GM12891 (cell line): ENCODE results near the gene FAM181A.

Experiments used
- DNase-seq: peaks from one replicate; pipeline ENCODE4 v3.0.0; 2011; ENCODE audit warnings: low spot score; ENCODE audit not compliant: insufficient read length
- FAIRE-seq: peaks from 2 replicates; lab custom pipeline; 2011; peaks lifted over from hg19 to GRCh38; lab: Jason Lieb, UNC
- PAX5 ChIP-seq: IDR thresholded peaks from 2 replicates; pipeline ENCODE4 v1.6.1; 2011; ENCODE audit warnings: low read length, moderate library complexity, mild to moderate bottlenecking; ENCODE audit not compliant: insufficient read depth, severe bottlenecking
- POLR2A ChIP-seq: IDR thresholded peaks from 2 replicates; pipeline ENCODE4 v1.6.1; 2011; ENCODE audit warnings: low read depth, low read length, control low read depth
- POLR2AphosphoS5 ChIP-seq: IDR thresholded peaks from 2 replicates; pipeline ENCODE4 v1.6.1; 2011; ENCODE audit warnings: low read depth, low read length, control low read depth
- POU2F2 ChIP-seq: IDR thresholded peaks from 2 replicates; pipeline ENCODE4 v1.6.1; 2011; ENCODE audit warnings: low read depth, mild to moderate bottlenecking, control low read depth, low read length, moderate library complexity
- SPI1 ChIP-seq: IDR thresholded peaks from 2 replicates; pipeline ENCODE4 v1.6.1; 2011; ENCODE audit warnings: low read depth, low read length, control low read depth
- TAF1 ChIP-seq: IDR thresholded peaks from 2 replicates; pipeline ENCODE4 v1.6.1; 2011; ENCODE audit warnings: low read depth, low read length, control low read depth

The FAM181A gene

DNA sequence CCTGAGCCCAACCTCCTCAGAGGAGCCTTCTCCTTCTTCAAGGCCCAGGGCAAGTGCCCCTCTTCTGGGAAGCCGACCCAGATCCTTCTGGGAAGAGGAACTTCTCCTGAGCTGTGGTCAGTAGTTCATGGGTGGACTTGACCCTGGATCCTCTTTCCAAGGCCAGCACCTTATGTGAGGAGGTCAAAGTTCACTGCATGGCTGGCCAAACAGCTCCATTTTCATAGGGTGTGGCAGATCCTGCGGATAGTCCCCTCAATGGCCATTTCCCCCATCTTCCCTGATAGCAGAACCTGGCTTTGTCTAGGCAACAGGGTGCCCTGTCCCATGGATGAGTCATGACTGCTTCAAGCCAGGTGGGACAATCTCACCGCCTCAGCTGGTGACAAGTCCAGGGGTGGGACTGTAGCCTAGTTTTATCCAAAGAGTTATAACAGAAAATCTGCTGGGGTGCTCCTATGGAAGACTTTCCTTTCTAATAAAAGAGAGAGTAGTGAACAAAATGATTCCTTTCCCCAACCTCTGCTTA lies 38.9 kb downstream of the FAM181A start:
- FAIRE-seq (no peak), DNase-seq (no peak)
- TF ChIP-seq SPI1 (no peak), TAF1 (no peak), PAX5 (no peak), POLR2AphosphoS5 (no peak), POU2F2 (no peak), POLR2A (no peak)

DNA sequence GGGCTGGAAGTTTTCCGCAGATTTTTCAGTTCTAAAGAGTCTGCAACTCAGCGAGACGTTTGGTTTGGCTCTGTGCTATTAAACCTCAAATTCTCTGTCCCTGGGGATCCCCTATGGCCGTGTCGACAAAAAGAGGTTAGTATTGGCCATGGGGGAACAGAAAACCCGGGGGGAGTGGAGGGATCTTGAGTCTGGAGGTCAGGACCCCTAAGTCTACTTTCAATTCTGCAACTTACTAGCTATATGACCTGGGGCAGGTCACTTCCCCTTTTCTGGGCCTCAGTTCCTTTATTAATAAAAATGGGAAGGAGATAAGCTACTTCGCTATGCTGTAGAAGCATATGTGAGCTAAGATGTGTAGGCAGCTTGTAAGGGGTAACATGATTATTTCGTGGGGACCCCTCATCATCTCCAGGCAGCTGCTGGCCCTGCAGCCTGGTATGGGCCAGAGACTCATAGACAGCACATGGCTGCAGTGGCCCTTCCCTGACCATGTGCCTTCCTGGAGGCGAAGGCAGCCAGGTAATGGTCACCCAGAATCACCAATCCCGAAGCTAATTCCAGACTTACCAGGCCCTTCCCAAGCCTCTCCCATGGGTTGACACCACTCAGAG lies 40.6 kb downstream of the FAM181A start:
- TF ChIP-seq TAF1 (0 out of 2 replicates have a peak, but pooled peaks have one; percentile 33), POU2F2 (peak; percentile 83; the same call in 1 of the 2 replicates), SPI1 (peak; percentile 100), POLR2AphosphoS5 (no peak), POLR2A (no peak)
- FAIRE-seq: peak; percentile 83
- DNase-seq: peak; percentile 60

DNA sequence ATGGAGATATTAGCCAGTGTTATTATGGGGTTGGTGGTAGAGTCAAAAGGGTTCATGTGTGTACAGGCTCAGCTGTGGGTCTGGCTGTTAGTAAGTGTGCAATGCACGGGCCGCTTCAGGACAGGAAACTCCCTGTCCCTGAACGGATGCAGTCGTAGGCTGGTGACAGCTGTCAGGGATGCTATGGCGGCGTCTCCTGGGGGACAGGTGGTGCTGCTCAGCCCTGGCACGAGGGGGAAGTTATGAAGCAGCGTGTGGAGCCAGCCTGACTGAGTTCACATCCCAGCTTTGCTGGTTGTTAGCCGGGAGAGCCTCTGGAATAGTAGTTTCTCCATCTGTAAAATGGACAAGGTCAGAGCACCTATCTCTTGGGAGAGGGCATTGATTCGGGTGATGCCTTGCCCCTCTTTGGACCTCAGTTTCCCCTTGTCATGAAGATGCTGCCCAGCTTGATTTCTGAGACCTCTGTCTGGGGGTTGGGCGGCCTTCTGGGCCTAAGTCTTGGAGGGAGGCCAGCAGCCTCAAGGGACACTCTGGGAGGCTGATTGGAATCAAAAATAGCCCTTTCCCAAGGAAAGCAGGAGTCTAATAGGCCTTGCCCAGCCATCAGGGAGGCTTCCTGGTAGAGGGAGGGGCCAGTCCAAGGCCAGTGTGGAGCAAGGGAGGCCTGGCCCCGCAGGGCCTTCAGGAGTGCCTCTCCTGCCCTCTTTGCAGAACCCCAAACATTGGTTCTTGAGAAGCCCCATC lies 42.1 kb downstream of the FAM181A start:
- DNase-seq: no peak
- no peak for TF ChIP-seq POLR2AphosphoS5
- no peak for TF ChIP-seq SPI1
- no peak for TF ChIP-seq POLR2A
- TF ChIP-seq TAF1: no peak
- TF ChIP-seq PAX5: no peak
- no peak; the same call in 1 of the 2 replicates for TF ChIP-seq POU2F2
- FAIRE-seq: peak; percentile 85

DNA sequence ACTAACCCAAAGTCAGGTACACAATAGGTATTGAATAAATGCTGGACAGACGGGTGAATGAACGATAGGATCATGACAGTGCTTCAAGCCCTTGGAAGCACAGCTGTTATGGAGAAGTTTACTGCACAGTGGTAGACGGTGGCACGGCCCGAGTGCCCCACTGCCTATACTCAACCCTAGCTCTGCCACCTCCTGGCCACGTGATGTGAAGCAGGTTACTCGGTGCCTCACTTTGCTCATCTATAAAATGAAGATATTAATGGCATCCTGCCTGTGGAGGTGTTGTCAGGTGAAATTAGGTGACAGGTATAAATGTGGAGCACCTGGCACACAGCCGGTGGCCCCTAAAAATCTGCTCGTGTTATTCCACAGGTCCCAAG lies 43.4 kb downstream of the FAM181A start:
- FAIRE-seq (peak; percentile 87), DNase-seq (no peak)
- TF ChIP-seq PAX5: no peak
- no peak for TF ChIP-seq POU2F2
- no peak for TF ChIP-seq TAF1
- no peak for TF ChIP-seq POLR2AphosphoS5
- no peak for TF ChIP-seq POLR2A
- TF ChIP-seq SPI1: no peak

DNA sequence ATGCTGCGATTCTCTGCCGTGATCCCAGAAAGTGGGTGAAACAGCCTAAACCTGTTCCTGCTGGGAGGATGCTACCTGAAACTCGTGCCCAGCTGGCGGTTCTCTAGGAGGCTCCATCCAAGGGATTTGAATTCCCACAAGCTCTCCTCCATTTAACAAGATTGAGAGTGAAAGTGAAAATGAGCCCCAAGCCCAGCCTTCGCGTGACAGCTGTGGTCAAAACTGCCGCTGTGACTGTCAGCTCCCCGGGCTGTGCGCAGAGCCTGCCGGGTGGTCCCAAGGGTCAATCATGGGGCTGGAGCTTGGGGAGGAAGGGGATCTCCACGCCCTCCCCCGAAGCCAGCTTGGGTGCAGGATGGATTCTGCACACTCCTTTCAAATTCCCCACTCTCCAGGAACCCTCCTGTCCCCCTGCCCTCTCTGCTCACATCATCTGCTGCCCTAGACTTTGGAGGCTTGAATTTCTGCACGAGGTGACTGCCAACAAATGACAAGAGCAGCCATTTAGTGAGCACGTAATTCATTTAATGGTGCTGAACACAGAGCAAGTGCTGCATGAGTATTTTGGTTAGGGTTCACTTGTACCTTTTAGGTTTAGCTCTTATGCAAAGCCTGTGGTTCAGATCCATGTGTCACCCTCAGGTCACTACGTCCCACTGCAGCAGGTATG lies 44.0 kb downstream of the FAM181A start:
- no peak for FAIRE-seq
- TF ChIP-seq POLR2A (peak; percentile 41; the same call in 1 of the 2 replicates), SPI1 (no peak), POU2F2 (peak; percentile 100), POLR2AphosphoS5 (peak; percentile 39; the same call in 1 of the 2 replicates)
- no peak for DNase-seq

DNA sequence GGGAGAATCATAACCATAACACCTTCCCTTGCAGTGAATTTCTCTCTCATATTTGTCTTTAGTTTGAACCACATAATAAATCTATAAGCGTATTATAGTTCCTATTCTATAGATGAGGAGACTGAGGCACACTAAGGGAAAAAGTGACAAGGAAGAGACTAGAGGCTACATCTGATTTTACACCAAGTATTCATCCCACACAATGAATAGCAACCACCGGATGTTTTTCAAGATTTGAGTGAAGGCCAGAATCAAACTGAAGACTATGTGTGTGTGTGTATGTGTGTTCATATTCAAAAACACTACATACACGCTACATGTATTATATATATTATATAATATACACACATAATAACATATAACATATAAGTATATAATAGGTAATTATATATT lies 44.5 kb downstream of the FAM181A start:
- no peak for DNase-seq
- no peak for TF ChIP-seq SPI1
- no peak for TF ChIP-seq POU2F2
- no peak for TF ChIP-seq POLR2A
- no peak for TF ChIP-seq PAX5
- TF ChIP-seq TAF1: no peak
- TF ChIP-seq POLR2AphosphoS5: no peak
- FAIRE-seq: no peak

DNA sequence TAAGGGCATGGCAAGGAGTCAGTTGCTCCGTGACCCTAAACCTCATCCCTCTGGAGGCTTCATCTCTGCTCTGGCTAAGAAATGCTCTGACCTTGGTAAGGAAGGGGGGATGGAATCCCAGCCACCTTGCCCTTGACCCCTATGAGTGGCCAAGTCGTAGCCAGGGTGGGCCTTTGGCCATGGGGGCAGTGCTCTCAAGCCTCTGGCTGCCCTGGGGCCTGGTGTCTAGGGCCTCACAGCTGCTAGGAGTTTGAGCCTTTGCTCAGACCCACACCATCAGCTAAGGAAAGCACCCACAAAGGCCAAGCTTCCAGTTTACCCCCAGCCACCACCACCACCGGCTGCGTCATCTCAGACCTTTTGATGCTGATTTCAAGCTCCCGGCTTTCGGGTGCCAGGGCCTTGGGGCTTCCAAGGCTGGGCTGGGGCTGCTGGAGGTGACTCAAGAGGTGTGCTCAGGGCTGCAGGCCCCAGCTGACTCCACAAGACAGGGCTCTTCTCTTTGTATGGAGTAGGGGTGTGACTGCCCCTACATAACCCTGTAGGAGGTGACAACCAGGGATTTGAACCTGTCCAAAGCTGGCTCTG lies 45.6 kb downstream of the FAM181A start:
- no peak for TF ChIP-seq POU2F2
- no peak for TF ChIP-seq TAF1
- TF ChIP-seq POLR2AphosphoS5: no peak
- no peak for TF ChIP-seq SPI1
- no peak for TF ChIP-seq PAX5
- no peak for TF ChIP-seq POLR2A
- no peak for DNase-seq
- no peak for FAIRE-seq

DNA sequence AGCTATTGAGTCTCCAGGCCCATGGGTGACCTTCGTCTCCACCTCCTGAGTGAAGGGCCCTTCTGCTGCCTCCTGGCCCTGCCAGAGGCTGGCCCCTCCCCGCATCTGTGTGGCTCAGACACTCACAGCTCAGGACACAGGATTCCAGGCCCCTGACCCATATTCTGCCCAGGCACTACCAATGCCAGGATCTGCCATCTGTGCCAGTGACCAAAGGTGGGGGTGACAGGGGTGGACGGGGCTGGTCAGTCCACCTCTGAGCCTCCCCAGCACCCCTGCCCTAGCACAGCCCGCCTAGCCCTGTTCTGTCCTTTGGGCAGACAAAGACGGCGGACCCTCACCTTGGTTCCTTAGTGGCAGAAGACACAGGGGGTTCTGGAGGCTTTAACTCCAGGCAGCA lies 46.5 kb downstream of the FAM181A start:
- FAIRE-seq (no peak), DNase-seq (no peak)
- no peak for TF ChIP-seq POLR2A

DNA sequence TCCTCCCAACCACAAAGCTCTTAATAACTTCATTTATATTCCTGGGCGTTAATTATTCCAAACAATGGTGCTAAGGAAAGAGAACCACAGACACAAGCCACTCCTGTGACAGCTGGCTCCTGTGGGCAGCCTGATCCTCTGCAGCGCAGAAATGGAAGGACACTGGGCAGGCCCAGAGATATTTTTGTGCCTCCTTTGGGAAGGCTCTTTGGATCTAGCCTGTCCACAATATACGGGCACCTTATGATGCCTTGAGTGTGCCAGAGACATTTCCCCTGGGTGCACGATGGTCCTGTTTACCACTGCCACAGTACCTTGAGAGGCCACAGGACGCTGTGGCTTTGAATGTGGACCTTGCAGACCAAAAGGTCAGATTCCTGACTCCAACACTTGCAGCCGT lies 47.2 kb downstream of the FAM181A start:
- no peak for TF ChIP-seq PAX5
- no peak for TF ChIP-seq POU2F2
- no peak for TF ChIP-seq TAF1
- no peak for TF ChIP-seq SPI1
- no peak for TF ChIP-seq POLR2A
- TF ChIP-seq POLR2AphosphoS5: no peak
- DNase-seq (no peak), FAIRE-seq (peak; percentile 13)
